GM23338 (cell line): ENCODE data around the gene MPPED2. TPM values are rescaled to one million over a fixed set of nuclear protein-coding genes. Genes with fewer than 3 reads are reported as not detected.

Experiments
- ATAC-seq: fragments of 200-7000 bp; cut with Tn5 transposase; 3 replicates; pipeline ENCODE4 v1.9.1; 2020
- DNase-seq: peaks from one replicate; pipeline ENCODE4 v3.0.0-alpha.2; 2015; ENCODE audit warnings: low spot score
- H2AFZ ChIP-seq: fragments of 200-600 bp; sonication (generic); 2 replicates; pipeline ENCODE4 v1.8.0; 2016; ENCODE audit warnings: antibody characterized with exemption, mild to moderate bottlenecking, moderate library complexity
- H3F3A ChIP-seq: fragments of 200-600 bp; sonication (generic); replicated peaks from 2 replicates; pipeline ENCODE4 v1.8.0; 2017; ENCODE audit warnings: antibody characterized with exemption, mixed run types, low read depth
- H3K27ac ChIP-seq: fragments of 200-600 bp; sonication (generic); 2 replicates; pipeline ENCODE4 v1.6.1; 2016; ENCODE audit warnings: low read depth
- H3K27me3 ChIP-seq: fragments of 200-600 bp; sonication (generic); 2 replicates; pipeline ENCODE4 v1.8.0; 2016; ENCODE audit warnings: mild to moderate bottlenecking, mixed run types, moderate library complexity; ENCODE audit not compliant: insufficient read depth
- H3K36me3 ChIP-seq: fragments of 200-600 bp; sonication (generic); 2 replicates; pipeline ENCODE4 v1.8.0; 2016; ENCODE audit warnings: mild to moderate bottlenecking; ENCODE audit not compliant: insufficient read depth
- H3K4me1 ChIP-seq: fragments of 200-600 bp; sonication (generic); 2 replicates; pipeline ENCODE4 v1.8.0; 2016; ENCODE audit warnings: mild to moderate bottlenecking, moderate library complexity; ENCODE audit not compliant: insufficient read depth
- H3K4me2 ChIP-seq: fragments of 200-600 bp; sonication (generic); 2 replicates; pipeline ENCODE4 v1.7.1; 2017; ENCODE audit warnings: mixed run types
- H3K4me3 ChIP-seq: fragments of 200-600 bp; sonication (generic); 2 replicates; pipeline ENCODE4 v1.6.1; 2016; ENCODE audit warnings: mixed run types
- H3K79me2 ChIP-seq: fragments of 200-600 bp; sonication (generic); replicated peaks from 2 replicates; pipeline ENCODE4 v1.8.0; 2017; ENCODE audit warnings: mild to moderate bottlenecking; ENCODE audit not compliant: insufficient read depth
- H3K9me2 ChIP-seq: fragments of 200-600 bp; sonication (generic); 2 replicates; pipeline ENCODE4 v1.8.0; 2017; ENCODE audit not compliant: insufficient read depth
- H4K20me1 ChIP-seq: fragments of 200-600 bp; sonication (generic); replicated peaks from 2 replicates; pipeline ENCODE4 v1.8.0; 2017; ENCODE audit warnings: mild to moderate bottlenecking; ENCODE audit not compliant: insufficient read depth
- H3K27ac Mint-ChIP-seq: 2 replicates; pipeline ENCODE4 v1.8.0; 2020; ENCODE audit warnings: inconsistent platforms, mild to moderate bottlenecking, moderate library complexity, mixed read lengths
- H3K27me3 Mint-ChIP-seq: 3 replicates; pipeline ENCODE4 v1.8.0; 2022; ENCODE audit warnings: low read depth, mild to moderate bottlenecking, moderate library complexity, mixed read lengths, inconsistent platforms; ENCODE audit not compliant: insufficient read depth, poor library complexity
- H3K36me3 Mint-ChIP-seq: 3 replicates; pipeline ENCODE4 v1.8.0; 2021; ENCODE audit warnings: low read depth, mild to moderate bottlenecking, inconsistent platforms, moderate library complexity, mixed read lengths
- H3K4me1 Mint-ChIP-seq: 3 replicates; pipeline ENCODE4 v1.8.0; 2020; ENCODE audit warnings: mild to moderate bottlenecking, inconsistent platforms, mixed read lengths
- H3K4me3 Mint-ChIP-seq: 3 replicates; pipeline ENCODE4 v1.8.0; 2021; ENCODE audit warnings: moderate library complexity, mild to moderate bottlenecking, inconsistent platforms, mixed read lengths
- H3K9me3 Mint-ChIP-seq: 3 replicates; pipeline ENCODE4 v1.8.0; 2020; ENCODE audit warnings: moderate library complexity, mild to moderate bottlenecking, inconsistent platforms, mixed read lengths
- CREB1 ChIP-seq: fragments of 250-450 bp; sonication (Bioruptor Pico); IDR thresholded peaks from 2 replicates; pipeline ENCODE4 v1.5.0; 2020; ENCODE audit warnings: low read depth, mild to moderate bottlenecking, moderate library complexity
- CTCF ChIP-seq, 2 experiments: fragments of 200-600 bp in 1 of 2; sonication (generic) in 1 of 2; conservative IDR thresholded peaks; 2 replicates each; pipeline versions ENCODE4 v1.5.1 to v1.6.1; 2016 to 2017; ENCODE audit warnings: antibody characterized with exemption in 2 of 2, low read depth in 2 of 2, mild to moderate bottlenecking in 2 of 2, moderate library complexity in 1 of 2
- EZH2 ChIP-seq: fragments of 200-600 bp; sonication (generic); IDR thresholded peaks from one replicate; pipeline ENCODE4 v1.8.0; 2017; ENCODE audit warnings: antibody characterized with exemption, mild to moderate bottlenecking, low read depth; ENCODE audit not compliant: unreplicated experiment
- EZH2phosphoT487 ChIP-seq: fragments of 200-600 bp; sonication (generic); IDR thresholded peaks from one replicate; pipeline ENCODE4 v1.8.1; 2018; ENCODE audit warnings: antibody characterized with exemption; ENCODE audit not compliant: unreplicated experiment
- POLR2AphosphoS5 ChIP-seq: IDR thresholded peaks from 2 replicates; pipeline ENCODE4 v1.6.1; 2016; ENCODE audit warnings: antibody characterized with exemption, low read depth
- STAT1 ChIP-seq: IDR thresholded peaks from one replicate; pipeline ENCODE4 v1.6.1; 2016; ENCODE audit warnings: antibody characterized with exemption; ENCODE audit not compliant: unreplicated experiment
- ZNF114 ChIP-seq: fragments of 250-450 bp; sonication (Bioruptor Pico); IDR thresholded peaks from 2 replicates; pipeline ENCODE4 v1.5.0; 2020; ENCODE audit warnings: mild to moderate bottlenecking, moderate library complexity
- ZNF462 ChIP-seq: fragments of 250-450 bp; sonication (Bioruptor Pico); IDR thresholded peaks from 2 replicates; pipeline ENCODE4 v1.5.0; 2020; ENCODE audit warnings: mild to moderate bottlenecking, moderate library complexity
- polyA plus RNA-seq: library from polyadenylated mRNA; unstranded; fragments of >200 nt; fragmentation: Nextera tagmentation; extraction: Ambion mirVana; gene quantifications from 2 replicates; pipeline ENCODE4 v1.2.1, GENCODE V29; 2016
- total RNA-seq: library from RNA; depleted of rRNA; stranded (reverse); fragments of >200 nt; shearing (Covaris generic); gene quantifications from 2 replicates; pipeline ENCODE4 v1.2.3, GENCODE V29; 2014
- TF ChIP-seq, protein P1 (sequence below): IDR thresholded peaks from 2 replicates; pipeline ENCODE4 v1.6.1; 2016; ENCODE audit warnings: antibody characterized with exemption

MPPED2 gene
- total and polyA plus RNA-seq, 2 experiments from 2014 or later: 4.4 to 6.8 TPM

- TF ChIP-seq EZH2phosphoT487: no peak
- TF ChIP-seq ZNF462 (CRISPR knock-in tag): no peak
- TF ChIP-seq, protein P1, sequence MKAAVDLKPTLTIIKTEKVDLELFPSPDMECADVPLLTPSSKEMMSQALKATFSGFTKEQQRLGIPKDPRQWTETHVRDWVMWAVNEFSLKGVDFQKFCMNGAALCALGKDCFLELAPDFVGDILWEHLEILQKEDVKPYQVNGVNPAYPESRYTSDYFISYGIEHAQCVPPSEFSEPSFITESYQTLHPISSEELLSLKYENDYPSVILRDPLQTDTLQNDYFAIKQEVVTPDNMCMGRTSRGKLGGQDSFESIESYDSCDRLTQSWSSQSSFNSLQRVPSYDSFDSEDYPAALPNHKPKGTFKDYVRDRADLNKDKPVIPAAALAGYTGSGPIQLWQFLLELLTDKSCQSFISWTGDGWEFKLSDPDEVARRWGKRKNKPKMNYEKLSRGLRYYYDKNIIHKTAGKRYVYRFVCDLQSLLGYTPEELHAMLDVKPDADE: no peak
- TF ChIP-seq CREB1: no peak
- no peak for TF ChIP-seq EZH2
These were observed 163.5 kb downstream of the MPPED2 start (continued) for GRCh38 chr11:30422447-30423278.

DNA sequence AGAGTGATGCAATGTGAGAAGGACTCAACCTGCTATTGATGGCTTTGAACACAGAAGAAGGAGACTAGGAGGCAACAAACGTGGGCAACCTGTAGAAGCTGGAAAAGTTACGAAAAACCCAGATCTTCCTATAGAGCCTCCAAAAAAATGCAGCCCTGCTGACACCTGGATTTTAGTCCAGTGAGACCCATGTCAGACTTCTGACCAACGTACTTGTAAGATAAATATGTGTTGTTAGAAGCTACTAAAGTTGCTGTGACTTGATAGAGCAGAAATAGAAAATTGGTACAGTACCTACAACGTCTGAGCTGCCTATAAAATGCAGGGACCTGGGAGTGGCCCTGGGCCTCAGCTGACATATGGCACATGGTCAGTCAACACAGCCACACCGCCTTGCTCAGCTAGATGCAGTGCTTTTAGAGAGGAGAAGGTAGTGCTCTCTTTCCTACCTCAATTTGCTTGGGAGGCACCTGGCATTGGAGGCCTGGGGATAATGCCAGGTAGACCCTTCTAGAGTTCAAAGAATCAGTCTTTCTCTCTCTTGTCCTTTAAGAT is 165.8 kb downstream of the MPPED2 start:
- Histone ChIP-seq H3K36me3 (no peaks in the 10 kb centered on the region), H4K20me1 (no peaks in the 10 kb centered on the region), H3K79me2 (no peaks in the 10 kb centered on the region), H3K27me3 (no peaks in the 10 kb centered on the region), H3K9me2 (no peaks in the 10 kb centered on the region), H2AFZ (no peak overlapping the region), H3K4me1 (peaks cover 21% of the 10 kb centered on the region), H3F3A (no peaks in the 10 kb centered on the region), H3K4me3 (no peak overlapping the region), H3K4me2 (no peak overlapping the region), H3K27ac (no peak overlapping the region)
- peaks cover 37% of the 10 kb centered on the region for H3K4me1 Mint-ChIP-seq
- no peak for DNase-seq
- H3K4me3 Mint-ChIP-seq: no peak overlapping the region
- peaks cover 1% of the 10 kb centered on the region for H3K27me3 Mint-ChIP-seq
- H3K27ac Mint-ChIP-seq: no peak overlapping the region
- H3K9me3 Mint-ChIP-seq: no peaks in the 10 kb centered on the region
- no peak for ATAC-seq
- H3K36me3 Mint-ChIP-seq: no peaks in the 10 kb centered on the region
- TF ChIP-seq EZH2 (no peak), CREB1 (no peak), STAT1 (no peak), ZNF114 (CRISPR knock-in tag) (no peak), POLR2AphosphoS5 (no peak), CTCF (conservative IDR thresholded peaks at IDR 0.05; ENCODE audit: low read depth in 2 of 2) (no peak), EZH2phosphoT487 (no peak)
- TF ChIP-seq, protein P1: no peak
